ENCODE data around the gene GPATCH1.

DNA sequence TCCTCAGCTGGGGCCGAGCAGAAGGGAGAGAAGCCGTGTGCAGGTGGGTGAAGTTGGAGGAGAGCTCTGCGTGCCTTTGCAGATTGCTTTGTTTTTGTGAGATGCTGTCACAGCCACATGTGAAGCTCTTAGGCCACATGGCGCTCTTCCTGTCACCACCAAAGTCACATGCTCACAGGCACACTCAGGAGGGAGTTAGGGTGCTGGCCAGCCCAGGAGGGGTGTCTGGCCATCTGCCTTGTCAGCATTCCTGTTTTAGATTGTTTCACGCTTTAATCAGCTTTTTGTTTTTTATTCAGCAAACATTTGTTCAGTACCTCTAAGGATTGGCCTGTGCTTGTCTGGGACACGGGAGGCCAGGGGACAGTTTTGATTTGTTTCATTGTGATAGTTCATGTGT lies 21.9 kb downstream of the GPATCH1 start:
- no peak for TF ChIP-seq POLR2A (IDR thresholded peaks at IDR 0.05)
- TF ChIP-seq, protein P1, sequence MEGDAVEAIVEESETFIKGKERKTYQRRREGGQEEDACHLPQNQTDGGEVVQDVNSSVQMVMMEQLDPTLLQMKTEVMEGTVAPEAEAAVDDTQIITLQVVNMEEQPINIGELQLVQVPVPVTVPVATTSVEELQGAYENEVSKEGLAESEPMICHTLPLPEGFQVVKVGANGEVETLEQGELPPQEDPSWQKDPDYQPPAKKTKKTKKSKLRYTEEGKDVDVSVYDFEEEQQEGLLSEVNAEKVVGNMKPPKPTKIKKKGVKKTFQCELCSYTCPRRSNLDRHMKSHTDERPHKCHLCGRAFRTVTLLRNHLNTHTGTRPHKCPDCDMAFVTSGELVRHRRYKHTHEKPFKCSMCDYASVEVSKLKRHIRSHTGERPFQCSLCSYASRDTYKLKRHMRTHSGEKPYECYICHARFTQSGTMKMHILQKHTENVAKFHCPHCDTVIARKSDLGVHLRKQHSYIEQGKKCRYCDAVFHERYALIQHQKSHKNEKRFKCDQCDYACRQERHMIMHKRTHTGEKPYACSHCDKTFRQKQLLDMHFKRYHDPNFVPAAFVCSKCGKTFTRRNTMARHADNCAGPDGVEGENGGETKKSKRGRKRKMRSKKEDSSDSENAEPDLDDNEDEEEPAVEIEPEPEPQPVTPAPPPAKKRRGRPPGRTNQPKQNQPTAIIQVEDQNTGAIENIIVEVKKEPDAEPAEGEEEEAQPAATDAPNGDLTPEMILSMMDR (IDR thresholded peaks at IDR 0.05): no peak
